Retinal pigment epithelial cell (primary cell): Measurements from ENCODE around the gene FUBP1.
"Not testable (repeated sequence)": the region's sequence is repeated elsewhere in the genome, so short reads cannot be mapped to it uniquely, and the experiment has no call there.

ENCODE experiments used
- DNase-seq: peaks from one replicate; pipeline ENCODE4 v3.0.0-alpha.2; 2010; ENCODE audit warnings: low read depth
- H3K4me3 ChIP-seq: 2 replicates; pipeline ENCODE4 v1.5.1; 2011; ENCODE audit warnings: mild to moderate bottlenecking, low read length, control low read depth, moderate library complexity
- TF ChIP-seq, protein P1 (sequence below): conservative IDR thresholded peaks from 2 replicates; pipeline ENCODE4 v1.5.1; 2011; ENCODE audit warnings: low read depth, low read length, control low read depth, inconsistent platforms

FUBP1 gene, protein sequence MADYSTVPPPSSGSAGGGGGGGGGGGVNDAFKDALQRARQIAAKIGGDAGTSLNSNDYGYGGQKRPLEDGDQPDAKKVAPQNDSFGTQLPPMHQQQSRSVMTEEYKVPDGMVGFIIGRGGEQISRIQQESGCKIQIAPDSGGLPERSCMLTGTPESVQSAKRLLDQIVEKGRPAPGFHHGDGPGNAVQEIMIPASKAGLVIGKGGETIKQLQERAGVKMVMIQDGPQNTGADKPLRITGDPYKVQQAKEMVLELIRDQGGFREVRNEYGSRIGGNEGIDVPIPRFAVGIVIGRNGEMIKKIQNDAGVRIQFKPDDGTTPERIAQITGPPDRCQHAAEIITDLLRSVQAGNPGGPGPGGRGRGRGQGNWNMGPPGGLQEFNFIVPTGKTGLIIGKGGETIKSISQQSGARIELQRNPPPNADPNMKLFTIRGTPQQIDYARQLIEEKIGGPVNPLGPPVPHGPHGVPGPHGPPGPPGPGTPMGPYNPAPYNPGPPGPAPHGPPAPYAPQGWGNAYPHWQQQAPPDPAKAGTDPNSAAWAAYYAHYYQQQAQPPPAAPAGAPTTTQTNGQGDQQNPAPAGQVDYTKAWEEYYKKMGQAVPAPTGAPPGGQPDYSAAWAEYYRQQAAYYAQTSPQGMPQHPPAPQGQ

DNA sequence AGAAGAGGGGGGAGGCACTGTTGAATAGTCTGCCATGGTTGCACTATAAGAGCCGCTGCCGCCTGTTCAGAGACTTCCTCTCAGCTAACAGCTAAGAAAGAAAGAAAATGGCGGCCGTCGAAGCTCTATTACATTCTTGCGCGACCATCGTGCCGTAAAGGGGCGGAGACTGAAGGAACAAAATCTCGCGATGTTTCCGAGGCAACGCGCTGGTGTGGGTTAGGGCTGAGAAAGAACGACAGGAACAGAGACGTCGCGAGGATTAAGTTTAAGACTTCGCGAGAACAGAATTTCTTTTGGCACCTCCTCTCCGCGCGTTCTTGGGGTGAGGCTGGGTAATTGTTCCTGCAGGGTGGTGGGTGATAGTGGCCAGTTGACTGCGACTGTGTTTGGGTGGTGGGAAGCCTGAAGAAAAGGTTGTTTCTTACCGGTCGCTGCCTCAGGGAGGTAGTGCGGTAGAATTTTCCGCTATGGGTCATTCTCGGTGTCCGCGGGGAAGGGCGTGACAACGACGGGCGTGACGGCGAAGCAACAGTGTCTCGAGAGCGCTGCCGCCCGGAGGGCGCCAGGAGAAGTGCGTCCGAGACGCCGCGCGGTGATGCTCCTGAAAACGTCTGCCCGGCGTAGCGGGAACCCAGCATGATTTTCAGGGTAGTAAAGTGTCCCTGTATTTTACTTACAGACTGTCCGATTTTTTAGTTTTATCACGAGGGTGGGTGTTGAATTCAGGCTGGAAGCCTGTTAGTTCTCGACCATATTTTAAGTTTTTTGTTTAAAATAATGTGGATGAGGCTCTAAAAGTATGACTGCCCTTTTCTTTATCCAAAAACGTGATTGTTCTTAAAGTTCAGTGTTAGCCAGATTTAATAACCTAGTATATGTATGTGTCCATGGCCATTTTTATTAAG lies at the start of gene FUBP1:
Gene FUBP1, minus strand, starts transcription at position 104 of the 908 bp plus-strand sequence. Its CDS starts 68 bp downstream, at position 36.
- TF ChIP-seq, protein P1, sequence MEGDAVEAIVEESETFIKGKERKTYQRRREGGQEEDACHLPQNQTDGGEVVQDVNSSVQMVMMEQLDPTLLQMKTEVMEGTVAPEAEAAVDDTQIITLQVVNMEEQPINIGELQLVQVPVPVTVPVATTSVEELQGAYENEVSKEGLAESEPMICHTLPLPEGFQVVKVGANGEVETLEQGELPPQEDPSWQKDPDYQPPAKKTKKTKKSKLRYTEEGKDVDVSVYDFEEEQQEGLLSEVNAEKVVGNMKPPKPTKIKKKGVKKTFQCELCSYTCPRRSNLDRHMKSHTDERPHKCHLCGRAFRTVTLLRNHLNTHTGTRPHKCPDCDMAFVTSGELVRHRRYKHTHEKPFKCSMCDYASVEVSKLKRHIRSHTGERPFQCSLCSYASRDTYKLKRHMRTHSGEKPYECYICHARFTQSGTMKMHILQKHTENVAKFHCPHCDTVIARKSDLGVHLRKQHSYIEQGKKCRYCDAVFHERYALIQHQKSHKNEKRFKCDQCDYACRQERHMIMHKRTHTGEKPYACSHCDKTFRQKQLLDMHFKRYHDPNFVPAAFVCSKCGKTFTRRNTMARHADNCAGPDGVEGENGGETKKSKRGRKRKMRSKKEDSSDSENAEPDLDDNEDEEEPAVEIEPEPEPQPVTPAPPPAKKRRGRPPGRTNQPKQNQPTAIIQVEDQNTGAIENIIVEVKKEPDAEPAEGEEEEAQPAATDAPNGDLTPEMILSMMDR, result peak; percentile 62
- DNase-seq, result peak; percentile 98
- peak within 1 kb of the TSS; percentile 99 for H3K4me3 ChIP-seq

DNA sequence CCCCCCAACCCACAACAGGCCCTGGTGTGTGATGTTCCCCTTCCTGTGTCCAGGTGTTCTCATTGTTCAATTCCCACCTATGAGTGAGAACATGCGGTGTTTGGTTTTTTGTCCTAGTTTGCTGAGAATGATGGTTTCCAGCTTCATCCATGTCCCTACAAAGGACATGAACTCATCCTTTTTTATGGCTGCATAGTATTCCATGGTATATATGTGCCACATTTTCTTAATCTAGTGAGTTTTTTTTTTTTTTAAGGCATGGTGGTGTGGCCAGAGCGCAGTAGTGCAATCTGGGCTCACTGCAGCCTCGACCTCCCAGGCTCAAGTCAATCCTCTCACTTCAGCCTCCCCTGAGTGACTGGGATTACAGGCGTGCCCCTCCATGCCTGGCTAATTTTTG lies 42.3 kb upstream of the FUBP1 start:
- H3K4me3 ChIP-seq, DNase-seq: not testable (repeated sequence)

DNA sequence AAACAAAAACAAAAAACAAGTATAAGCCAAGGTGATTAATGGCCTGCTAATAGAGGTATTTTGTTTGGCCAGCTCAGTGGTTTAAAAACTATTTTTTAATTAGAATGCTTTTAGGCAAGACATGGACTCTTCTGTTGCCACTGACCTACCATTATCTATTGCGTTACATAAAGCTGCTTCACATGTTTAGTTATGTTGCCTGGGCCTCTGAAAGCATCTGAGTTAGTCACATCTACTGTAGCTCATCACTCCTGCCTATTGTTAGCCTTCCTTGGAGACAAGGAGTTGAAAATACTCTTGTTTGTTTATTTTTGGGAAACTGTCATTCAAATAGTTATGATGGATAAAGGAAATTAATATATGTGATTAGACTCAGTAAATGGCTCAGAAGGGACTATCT lies 40.2 kb upstream of the FUBP1 start:
- TF ChIP-seq, protein P1, result no peak
- no peak overlapping the region for H3K4me3 ChIP-seq
- no peak for DNase-seq

DNA sequence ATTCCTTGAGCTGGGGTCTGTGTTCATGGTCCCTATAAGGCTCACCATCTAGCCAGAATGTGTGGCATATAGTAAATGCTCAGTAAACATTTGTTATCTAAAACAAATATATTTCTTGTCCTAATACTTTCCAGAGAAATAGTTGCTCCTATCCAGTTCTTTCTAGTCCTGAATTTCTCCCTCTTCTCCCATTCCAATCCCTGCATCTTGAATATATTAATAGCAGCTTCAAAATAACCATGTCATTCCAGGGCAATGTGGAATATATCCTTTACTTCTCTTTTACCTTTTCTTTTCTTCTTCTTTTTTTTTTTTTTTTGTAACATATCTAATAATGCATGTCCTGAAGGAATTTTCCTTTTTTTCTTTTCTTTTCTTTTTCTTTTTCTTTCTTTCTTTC lies 36.3 kb upstream of the FUBP1 start:
- no peak for DNase-seq
- TF ChIP-seq, protein P1, result no peak
- H3K4me3 ChIP-seq, result no peak overlapping the region

DNA sequence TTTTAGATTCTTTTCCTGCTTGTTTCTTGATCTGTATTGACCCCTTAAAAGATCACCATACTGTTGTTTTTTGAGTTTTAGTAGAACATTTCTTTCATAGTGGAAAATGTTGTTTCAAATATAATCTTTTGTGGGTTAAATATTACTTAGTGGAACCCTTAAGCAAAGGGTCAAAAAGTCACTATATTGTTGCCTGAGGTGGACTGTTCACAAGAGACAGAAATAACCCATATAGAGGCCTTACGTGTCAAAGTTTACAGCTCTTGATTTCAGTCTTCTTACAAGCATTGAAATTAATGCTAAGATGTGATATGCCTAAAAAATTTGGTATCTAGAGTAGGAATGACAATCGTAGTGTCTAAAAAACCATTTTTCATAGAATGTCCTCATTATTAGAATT lies 32.2 kb upstream of the FUBP1 start:
- no peak for DNase-seq
- TF ChIP-seq, protein P1, result no peak
- H3K4me3 ChIP-seq, result no peak overlapping the region

DNA sequence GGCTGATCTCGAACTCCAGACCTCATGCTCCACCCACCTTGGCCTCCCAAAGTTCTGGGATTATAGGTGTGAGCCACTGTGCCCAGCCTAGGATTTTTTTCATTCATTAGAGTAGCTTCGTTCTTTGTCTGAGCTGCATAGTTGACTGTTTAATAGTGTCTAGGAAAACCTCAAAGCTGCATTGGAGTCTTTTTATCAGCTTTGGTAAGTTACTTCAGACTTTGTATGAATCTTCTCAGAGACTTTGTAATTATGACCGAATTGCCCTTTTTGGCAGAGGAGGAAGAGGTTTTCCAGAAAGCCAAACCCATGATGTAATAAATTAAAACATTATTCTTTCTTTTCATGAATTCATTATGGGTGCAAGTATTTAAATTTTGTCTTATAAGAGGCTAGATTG lies 31.0 kb upstream of the FUBP1 start:
- no peak for DNase-seq
- H3K4me3 ChIP-seq, result no peak overlapping the region
- TF ChIP-seq, protein P1, result no peak

DNA sequence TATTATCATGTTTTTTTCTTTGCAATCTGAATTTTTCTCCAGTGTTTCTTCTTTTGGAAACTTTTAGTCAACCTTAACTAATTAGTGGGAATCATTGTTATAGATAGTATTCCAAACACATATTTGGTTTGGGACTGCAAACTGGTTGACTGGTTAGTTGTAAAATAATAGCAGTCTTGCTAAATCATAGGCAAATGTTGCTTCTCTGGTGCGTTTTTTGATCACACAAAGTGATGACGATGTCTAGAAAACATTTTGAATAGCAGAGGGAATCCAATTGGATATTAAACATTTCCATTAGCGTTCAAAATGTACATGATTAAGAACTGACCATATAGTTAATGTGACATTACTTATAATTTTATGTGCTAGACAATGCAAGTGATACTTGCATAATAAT lies 30.4 kb upstream of the FUBP1 start:
- H3K4me3 ChIP-seq, result no peak overlapping the region
- TF ChIP-seq, protein P1, result no peak
- DNase-seq, result no peak
